Mucosa of descending colon (tissue), 3 donors: Measurements from ENCODE around the gene RMI2. TPM values are rescaled to one million over a fixed set of nuclear protein-coding genes. Genes with fewer than 3 reads are reported as not detected.
"Not testable (repeated sequence)": the region's sequence is repeated elsewhere in the genome, so short reads cannot be mapped to it uniquely, and the experiment has no call there.

Experiments
- ATAC-seq: fragments of 200-7000 bp; cut with Tn5 transposase; one replicate; pipeline ENCODE4 v1.9.1; 2020; ENCODE audit warnings: mild to moderate bottlenecking, moderate library complexity
- DNase-seq, 3 donors: peaks; one replicate each; pipeline ENCODE4 v3.0.0-alpha.2; 2020
- H3K36me3 ChIP-seq: fragments of 200-600 bp; one replicate; pipeline ENCODE4 v1.8.0; 2021; ENCODE audit warnings: low read depth, mild to moderate bottlenecking
- H3K4me1 ChIP-seq: fragments of 200-600 bp; one replicate; pipeline ENCODE4 v1.8.0; 2021; ENCODE audit warnings: low read depth, mild to moderate bottlenecking
- H3K4me3 ChIP-seq: fragments of 200-600 bp; one replicate; pipeline ENCODE4 v1.8.0; 2021; ENCODE audit warnings: mild to moderate bottlenecking
- H3K9me3 ChIP-seq: fragments of 200-600 bp; one replicate; pipeline ENCODE4 v1.8.0; 2021; ENCODE audit warnings: mild to moderate bottlenecking
- intact Hi-C, 2 donors: fragments of 100-400 bp; cut with DNase I in 1 of 2; cut with micrococcal nuclease in 1 of 2; formaldehyde crosslinking; loops; one replicate each; pipeline versions ENCODE4 v1.11.0 to v1.11.1; 2022; cut with DNase I, micrococcal nuclease
- total RNA-seq, 3 donors: library from RNA; stranded (reverse); fragmentation: NEBNext Ultra II Directional in 2 of 3; extraction: Animal tissue kit (Norgen Biotek cat#: 25700) in 2 of 3; gene quantifications; one replicate each; pipeline versions ENCODE4 v1.2.1 to v1.2.4, GENCODE V29; 2021 to 2023
- TF ChIP-seq, protein P1 (sequence below): fragments of 200-600 bp; IDR thresholded peaks from one replicate; pipeline ENCODE4 v1.8.0; 2022; ENCODE audit warnings: antibody characterized with exemption, mild to moderate bottlenecking
- donor health status: DM: no; HTN: no; CAD: no; lungs with moderate emphysema.
- donor health status: DM: no; HTN: no; CAD: no.
- donor health status: DM: no; HTN: yes; CAD: no.

The RMI2 gene
- total RNA-seq, 3 donors from 2014 or later = 2.1 to 12.1 (median 7.0) TPM

DNA sequence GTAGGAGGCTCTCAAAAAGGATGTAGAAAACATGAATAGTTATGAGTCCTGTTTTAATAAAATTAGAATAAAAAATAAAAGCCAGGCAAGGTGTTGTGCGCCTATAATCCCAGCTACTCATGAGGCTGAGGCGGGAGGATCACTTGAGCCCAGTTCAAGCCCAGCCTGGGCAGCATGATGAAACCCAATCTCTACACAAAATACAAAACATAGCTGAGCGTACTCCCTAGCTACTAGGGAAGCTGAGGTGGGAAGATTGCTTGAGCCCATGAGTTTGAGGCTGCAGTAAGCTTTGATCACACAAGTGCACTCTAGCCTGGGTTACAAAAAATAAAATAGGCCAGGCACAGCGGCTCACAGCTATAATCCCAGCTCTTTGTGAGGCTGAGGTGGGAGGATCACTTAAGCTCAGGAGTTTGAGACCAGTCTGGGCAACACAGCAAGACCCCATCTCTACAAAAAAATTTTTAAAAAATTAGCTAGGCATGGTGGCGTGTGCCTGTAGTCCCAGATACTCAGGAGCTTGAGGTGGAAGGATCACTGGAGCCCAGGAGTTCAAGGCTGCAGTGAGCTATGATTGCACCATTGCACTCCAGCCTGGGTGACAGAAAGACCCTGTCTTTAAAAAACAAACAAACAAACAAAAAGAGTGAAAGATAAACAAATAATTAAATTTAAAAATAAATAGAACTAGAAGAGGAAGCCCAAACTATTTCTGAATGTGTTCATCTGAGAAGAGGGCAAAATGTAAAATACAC is 46.9 kb upstream of the RMI2 start:
- Histone ChIP-seq H3K4me1 (peaks cover 12% of the 10 kb centered on the region), H3K4me3 (no peak overlapping the region), H3K36me3 (no peaks in the 10 kb centered on the region), H3K9me3 (no peaks in the 10 kb centered on the region)
- ATAC-seq (no peak), DNase-seq (no peak)
- intact Hi-C loops = no loop called here
- TF ChIP-seq, protein P1, sequence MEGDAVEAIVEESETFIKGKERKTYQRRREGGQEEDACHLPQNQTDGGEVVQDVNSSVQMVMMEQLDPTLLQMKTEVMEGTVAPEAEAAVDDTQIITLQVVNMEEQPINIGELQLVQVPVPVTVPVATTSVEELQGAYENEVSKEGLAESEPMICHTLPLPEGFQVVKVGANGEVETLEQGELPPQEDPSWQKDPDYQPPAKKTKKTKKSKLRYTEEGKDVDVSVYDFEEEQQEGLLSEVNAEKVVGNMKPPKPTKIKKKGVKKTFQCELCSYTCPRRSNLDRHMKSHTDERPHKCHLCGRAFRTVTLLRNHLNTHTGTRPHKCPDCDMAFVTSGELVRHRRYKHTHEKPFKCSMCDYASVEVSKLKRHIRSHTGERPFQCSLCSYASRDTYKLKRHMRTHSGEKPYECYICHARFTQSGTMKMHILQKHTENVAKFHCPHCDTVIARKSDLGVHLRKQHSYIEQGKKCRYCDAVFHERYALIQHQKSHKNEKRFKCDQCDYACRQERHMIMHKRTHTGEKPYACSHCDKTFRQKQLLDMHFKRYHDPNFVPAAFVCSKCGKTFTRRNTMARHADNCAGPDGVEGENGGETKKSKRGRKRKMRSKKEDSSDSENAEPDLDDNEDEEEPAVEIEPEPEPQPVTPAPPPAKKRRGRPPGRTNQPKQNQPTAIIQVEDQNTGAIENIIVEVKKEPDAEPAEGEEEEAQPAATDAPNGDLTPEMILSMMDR = no peak

DNA sequence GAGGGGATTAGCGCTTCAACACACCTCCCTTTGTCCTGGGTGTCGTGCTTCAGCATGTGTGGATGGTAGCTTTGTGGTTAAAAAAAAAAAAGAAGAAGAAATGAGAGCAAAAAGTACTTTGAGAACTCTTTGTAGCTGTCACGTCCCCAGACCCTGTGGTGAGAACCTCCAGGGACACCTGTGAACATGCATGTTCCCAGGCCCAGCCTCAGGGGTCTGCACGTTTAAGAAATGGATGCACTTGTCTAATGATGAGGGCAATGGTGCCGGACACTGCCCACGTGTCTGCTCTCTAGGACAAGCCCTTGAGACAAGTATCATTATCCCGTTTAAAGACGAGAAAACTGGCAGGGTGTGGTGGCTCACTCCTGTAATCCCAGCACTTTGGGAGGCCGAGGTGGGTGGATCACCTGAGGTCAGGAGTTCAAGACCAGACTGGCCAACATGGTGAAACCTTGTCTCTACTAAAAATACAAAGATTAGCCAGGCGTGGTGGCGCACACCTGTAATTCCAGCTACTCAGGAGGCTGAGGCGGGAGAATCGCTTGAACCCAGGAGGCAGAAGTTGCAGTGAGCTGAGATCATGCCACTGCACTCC is 46.2 kb upstream of the RMI2 start:
- intact Hi-C loops, DNase-seq, ATAC-seq: not testable (repeated sequence)

DNA sequence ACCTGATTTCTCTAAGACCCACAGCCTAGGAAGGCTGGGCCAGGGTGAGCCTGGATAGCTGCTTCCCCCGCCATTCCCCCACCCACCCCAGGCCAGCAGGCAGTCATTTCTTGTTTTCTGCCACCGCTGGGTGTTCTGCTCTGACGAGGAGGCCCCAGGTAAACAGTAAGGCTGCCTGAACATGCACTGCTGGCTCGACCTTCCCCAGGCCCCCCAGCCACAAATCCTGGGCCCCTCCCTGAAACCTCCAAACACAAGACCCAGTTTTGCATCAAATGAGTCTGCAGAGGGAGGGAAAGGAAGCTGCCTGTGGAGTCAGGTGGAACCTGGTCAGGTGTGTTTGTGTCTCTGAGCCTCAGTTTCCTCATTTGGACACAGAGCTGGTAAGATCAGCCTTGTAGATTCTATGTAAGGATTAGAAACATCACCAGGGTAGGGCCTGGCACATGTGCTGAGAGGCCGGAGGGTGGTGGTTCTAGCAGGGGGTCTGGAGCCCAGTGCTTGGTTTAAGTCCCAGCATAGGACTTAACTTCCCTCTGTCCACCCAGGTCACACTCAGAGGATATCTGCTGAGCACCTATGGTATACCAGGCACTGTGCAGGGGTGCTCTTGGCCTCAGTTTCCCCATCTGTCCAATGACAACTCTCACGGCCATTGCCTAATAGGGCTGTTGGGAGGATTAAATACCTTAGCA is 45.2 kb upstream of the RMI2 start:
- Histone ChIP-seq H3K9me3 (no peaks in the 10 kb centered on the region), H3K4me1 (peaks cover 12% of the 10 kb centered on the region), H3K36me3 (no peaks in the 10 kb centered on the region), H3K4me3 (no peak overlapping the region)
- TF ChIP-seq, protein P1 = no peak
- no peak for ATAC-seq
- intact Hi-C loops = no loop called here
- DNase-seq = no peak

More for the DNA sequence above, 46.2 kb upstream of the RMI2 start:
- H3K4me3 ChIP-seq, H3K36me3 ChIP-seq, H3K9me3 ChIP-seq: not testable (repeated sequence)
- peaks cover 12% of the 10 kb centered on the region for H3K4me1 ChIP-seq

DNA sequence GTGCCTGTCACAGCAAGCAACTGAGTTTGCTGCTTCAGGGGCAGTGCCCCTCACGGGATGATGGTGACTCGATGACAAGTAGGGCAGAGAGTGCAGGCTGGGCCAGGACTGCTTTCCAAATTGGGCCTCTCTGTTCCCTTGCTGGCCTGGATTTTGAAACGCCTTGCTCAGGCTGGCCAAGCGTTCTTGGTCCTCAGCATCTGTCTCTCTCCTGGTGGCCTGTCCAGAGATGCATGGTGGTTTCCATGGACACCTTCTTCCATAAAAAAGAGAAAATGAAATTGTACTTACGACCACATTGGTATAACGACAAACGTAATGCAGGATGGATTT is 44.7 kb upstream of the RMI2 start:
- H3K9me3 ChIP-seq = no peaks in the 10 kb centered on the region
- ATAC-seq = no peak
- TF ChIP-seq, protein P1 = no peak
- intact Hi-C loops = no loop called here
- H3K4me1 ChIP-seq = peaks cover 12% of the 10 kb centered on the region
- no peak for DNase-seq
- H3K4me3 ChIP-seq = no peak overlapping the region
- H3K36me3 ChIP-seq = no peaks in the 10 kb centered on the region

DNA sequence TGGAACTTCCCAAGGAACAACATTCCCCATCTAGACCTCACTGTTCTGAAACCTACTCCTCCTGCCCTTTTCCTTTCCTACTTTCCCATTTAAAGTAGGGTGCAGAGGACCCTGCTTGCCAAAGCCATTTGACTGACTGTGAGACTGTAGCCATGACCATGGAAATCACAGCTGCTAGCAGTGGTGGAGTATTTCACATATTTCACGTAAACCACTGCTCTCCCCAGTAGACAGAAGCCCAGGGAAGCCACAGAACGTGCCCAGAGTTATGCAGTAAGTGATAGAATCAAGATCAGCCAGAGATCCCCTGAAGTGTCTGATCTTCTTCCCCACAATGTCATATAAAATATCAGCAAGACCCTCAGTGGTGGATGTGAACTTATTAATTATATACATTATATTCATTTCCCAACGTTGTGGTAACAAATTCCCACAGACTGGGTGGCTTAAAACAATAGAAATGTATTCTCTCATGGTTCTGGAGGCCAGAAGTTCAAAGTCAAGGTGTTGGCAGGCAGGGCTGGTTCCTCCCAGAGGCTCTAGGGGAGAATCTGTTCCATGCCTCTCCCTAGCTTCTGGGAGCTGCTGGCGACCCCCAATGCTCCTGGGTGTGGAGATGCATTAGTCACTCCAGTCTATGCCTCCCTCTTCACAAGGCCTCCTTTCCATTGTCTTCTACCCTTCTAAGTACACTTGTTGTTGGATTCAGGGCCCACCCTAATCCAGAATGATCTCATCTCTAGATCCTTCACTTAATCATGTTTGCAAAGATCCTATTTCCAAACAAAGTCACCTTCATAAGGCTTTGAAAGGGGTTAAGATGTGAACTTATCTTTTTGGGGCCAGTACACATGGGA is 43.4 kb upstream of the RMI2 start:
- ATAC-seq (no peak), DNase-seq (no peak)
- TF ChIP-seq, protein P1 = no peak
- H3K4me3 ChIP-seq = no peak overlapping the region
- no peaks in the 10 kb centered on the region for H3K9me3 ChIP-seq
- no peaks in the 10 kb centered on the region for H3K36me3 ChIP-seq
- intact Hi-C loops = no loop called here
- peaks cover 9% of the 10 kb centered on the region for H3K4me1 ChIP-seq
